OCI-LY7 (cell line): ENCODE data around the gene UBA7.

Source experiments
- CTCF ChIP-seq: fragments of 200-600 bp; sonication (generic); conservative IDR thresholded peaks from 2 replicates; pipeline ENCODE4 v1.5.1; 2014; ENCODE audit warnings: mild to moderate bottlenecking, antibody characterized with exemption, low read length, moderate library complexity, mixed read lengths
- EZH2phosphoT487 ChIP-seq: fragments of 200-600 bp; sonication (generic); IDR thresholded peaks from 2 replicates; pipeline ENCODE4 v1.6.1; 2018; ENCODE audit warnings: low read depth, borderline replicate concordance, mild to moderate bottlenecking, mixed run types, antibody characterized with exemption, low read length, moderate library complexity, mixed read lengths

GRCh38 chr3:49841806-49842205 lies 28.1 kb upstream of the UBA7 start:
- TF ChIP-seq CTCF, result no peak
- no peak for TF ChIP-seq EZH2phosphoT487
